CD4-positive, alpha-beta T cell treated with Interleukin-21 for 1 hour (primary cell): Measurements from ENCODE around the gene AGAP9.
"Not testable (repeated sequence)": the region's sequence is repeated elsewhere in the genome, so short reads cannot be mapped to it uniquely, and the experiment has no call there.

Source experiments
- DNase-seq: peaks from one replicate; pipeline ENCODE4 v3.0.0-alpha.2; 2020

Gene AGAP9

DNA sequence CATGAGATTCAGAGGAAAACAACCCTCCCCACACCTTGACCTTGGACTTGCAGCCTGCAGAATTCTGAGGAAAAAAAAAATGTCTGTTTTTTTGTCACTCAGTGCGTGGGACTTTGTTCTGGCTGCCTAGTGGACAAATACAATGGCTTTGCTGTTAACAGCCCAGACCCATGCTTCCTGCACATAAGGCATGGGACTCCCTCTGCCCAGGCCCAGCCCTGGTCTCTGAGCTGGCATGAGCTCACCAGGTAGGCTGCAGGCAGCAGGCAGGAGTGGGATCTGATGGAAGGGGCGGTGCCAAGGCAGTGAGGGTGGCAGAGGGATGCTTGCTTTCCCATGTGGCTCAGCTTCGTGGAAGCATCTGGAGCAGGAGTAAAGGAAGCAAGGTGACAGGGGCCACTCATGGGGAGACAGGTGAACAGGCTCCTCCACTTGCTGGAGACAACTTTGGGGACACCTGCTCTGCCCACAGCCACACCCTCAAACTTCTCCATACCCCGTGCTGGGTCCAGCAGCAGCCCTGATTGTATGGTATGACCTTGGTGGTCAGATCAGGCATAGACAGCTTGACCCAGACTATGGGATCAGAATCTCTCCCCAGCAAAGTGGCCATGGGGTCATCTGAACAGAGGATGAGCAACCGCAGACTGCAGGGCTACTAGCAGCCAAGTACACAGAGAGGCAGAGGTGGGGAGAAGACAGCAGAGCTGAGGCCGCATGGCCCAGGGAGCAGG, 66.5 kb downstream of the AGAP9 start:
- no peak for DNase-seq

GRCh38 chr10:47456079-47456785, 67.2 kb downstream of the AGAP9 start:
- no peak for DNase-seq

DNA sequence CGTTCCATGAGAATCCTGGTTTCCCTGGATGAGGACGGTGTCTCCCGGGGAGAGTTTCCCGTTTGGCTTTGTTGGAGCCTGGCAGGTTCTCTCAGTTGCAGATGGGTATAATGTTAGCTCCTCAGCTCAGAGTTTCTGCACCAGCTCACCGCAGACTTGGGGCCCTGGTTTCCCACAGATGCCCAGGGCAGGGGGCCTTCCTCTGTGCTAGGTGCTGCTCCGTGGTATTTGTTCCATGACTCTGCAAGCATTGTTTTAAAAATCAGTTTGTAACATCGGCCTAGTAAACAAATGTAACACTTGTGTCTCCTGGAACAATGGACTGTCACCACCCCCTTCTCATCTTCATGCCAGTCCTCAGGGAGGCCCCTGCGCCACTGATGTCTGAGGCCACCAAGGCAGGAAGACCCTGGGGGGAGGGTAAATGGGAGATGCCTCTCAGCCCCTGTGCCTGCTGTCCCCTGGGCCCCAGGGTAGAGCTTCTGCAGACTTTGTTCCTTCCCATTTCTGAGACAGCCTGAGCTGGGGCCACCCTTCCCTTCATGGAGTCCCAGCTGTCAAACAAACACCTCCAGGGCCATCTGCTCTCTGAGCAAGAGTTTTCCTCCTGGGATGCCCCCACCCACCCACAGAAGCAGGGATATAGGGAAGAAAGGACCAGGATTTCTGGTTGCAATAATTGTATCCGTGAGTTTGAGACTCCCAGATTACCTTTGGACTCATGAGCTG, 67.9 kb downstream of the AGAP9 start:
- not testable (repeated sequence) for DNase-seq

- no peak for DNase-seq
Measured at GRCh38 chr10:47454780-47455058, 68.7 kb downstream of the AGAP9 start.

DNA sequence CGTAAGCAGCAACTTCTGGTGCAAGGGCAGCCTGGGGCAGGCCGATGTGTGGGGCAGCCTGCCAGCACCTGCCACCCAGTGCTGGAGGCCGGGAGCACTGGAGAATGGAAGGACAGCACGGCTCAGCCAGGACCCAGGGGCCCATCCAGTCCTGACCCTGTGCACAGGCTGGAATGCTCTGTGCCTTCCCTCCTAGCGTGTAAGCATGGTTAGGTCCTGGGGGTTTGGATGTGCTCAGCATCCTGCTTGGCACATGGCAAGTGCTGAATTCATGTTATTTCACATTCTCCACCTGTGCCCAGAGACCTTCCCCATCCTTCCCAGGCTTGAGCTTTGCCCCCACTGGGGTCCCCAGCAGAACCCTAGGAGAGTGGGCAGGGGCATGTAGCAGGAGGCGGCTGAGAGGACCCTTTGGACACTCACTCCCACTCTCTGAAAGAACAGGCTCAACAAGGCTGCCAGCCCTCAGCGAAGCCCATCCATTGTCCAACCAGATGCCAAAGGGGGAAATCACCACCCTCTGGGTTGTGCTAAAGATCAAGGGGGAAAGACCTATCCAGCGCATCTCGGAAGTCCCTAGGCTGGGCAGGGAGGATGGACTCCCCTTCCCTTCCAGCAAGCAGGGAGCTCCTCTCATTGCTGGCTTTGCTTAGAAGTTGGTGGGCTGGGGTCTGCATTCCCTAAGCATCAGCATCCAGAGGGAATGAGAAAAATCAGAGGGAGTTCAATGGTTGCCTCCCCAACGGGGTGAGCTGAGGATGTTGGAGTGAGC, 69.2 kb downstream of the AGAP9 start:
- no peak for DNase-seq

DNA sequence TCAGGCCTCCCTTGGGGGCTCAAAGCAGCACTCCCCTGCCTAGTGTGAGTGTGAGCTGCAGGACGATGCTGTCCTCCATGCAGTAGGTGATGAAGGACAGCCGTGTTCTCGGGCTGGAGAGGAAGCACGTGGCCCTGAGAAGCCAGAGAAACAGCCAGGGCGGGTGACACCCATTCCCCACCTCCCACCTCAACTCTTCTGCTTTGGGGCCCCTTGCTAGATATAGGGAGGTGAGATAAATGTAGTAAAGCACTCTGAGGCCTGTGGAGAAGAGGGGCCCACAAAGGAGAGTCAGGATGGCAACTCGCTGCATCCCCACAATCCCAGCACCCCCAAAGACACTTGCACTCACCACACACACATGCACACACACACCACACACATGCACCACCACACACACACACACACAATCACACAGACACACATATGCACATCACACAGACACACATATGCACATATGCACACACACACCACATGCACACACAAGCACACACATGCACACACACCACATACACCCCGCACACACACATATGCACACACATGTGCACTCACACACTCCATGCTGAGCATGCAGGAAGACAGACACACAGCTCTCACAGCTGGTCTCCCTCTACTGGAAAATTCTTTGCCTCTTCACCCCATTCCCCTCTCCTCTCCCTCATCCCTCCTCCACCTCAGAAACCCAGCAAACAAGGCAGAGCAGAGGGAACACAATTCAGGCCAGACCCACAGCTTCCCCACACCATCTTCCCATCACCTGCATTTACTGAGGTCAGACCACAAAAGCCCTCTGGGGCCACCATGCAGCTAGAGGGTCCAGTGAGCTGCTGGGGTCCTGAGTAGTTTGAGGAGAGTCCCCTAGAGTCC, 70.1 kb downstream of the AGAP9 start:
- no peak for DNase-seq

DNA sequence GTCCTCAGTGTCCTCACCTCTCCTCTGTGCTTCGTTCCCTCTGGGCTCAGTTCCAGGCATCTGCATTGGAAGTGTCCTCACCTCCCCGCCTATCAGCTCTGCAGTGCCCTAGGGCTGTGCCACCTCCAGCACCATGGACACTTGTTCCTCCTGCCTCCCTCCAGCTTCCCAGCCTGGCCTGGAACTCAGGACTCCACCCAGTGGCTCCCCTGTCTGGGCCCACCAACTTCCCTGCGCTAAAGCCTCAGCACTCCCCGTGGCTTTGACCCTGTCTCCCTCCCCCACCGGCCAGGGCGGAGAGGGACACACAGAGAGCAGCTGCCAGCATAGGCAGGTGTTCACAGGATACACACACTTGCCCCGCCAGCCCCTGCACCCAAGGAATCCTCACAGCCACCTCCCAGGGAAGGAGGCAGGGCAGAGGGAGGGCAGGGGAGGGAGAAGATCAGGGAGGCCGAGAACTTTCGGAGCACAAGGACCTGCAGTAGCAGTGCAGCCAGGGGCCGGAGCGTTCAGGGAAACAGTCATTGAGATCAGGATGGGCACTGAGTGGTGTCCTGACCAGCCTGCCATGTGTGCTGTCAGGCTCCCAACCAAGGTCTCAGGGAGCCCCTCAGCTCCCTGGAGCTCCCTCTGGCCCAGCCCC, 70.8 kb downstream of the AGAP9 start:
- no peak for DNase-seq

DNA sequence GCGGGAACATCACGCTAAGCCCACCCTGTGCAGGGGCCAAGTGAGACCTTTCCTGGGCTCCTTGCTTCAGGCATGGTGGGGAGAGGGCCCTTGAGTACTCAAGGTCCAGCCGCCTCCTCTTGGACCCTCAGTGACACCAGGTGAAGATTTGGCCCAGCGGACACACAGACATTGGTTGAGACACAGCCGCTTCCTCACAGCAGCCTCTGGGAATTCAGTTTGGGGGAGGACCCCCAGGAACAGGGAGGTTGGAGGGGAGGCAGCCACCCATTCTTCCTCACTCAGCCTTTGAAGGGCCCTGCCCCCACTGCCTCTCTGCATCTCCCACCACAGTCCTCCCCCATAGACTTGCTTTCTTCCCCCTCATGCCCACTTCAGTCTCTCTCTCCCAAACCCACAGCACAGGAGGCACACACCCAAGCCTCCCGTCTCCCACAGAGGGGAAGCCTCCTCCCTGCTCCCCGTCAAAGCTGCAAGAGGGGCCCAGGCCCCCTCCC, 71.4 kb downstream of the AGAP9 start:
- no peak for DNase-seq
